K562 (cell line): Measurements from ENCODE around the gene ATP6V0D1. TPM values are rescaled to one million over a fixed set of nuclear protein-coding genes. Genes with fewer than 3 reads are reported as not detected.

Source experiments
- BHLHE40 ChIP-seq: IDR thresholded peaks from 2 replicates; pipeline ENCODE4 v1.6.1; 2011; ENCODE audit warnings: low read length, improper control_type of control experiment
- CAMTA2 ChIP-seq: fragments of 250-450 bp; sonication (Bioruptor Pico); conservative IDR thresholded peaks from 2 replicates; pipeline ENCODE4 v1.5.1; 2022
- DPF2 ChIP-seq: fragments of 450-650 bp; IDR thresholded peaks from 2 replicates; pipeline ENCODE4 v1.6.1; 2016
- MCM5 ChIP-seq: fragments of 450-650 bp; IDR thresholded peaks from 2 replicates; pipeline ENCODE4 v1.6.1; 2016; ENCODE audit warnings: low read depth
- MEIS2 ChIP-seq: fragments of 450-650 bp; IDR thresholded peaks from 2 replicates; pipeline ENCODE4 v1.6.1; 2014; ENCODE audit warnings: mild to moderate bottlenecking; ENCODE audit not compliant: partially characterized antibody
- NFIX ChIP-seq: fragments of 250-450 bp; sonication (Bioruptor Pico); IDR thresholded peaks from 2 replicates; pipeline ENCODE4 v1.4.0; 2020; ENCODE audit warnings: low read depth, mild to moderate bottlenecking, moderate library complexity
- PHF21A ChIP-seq: fragments of 450-650 bp; IDR thresholded peaks from 2 replicates; pipeline ENCODE4 v1.6.1; 2017; ENCODE audit warnings: low read depth, borderline replicate concordance
- RHOXF2B ChIP-seq: fragments of 250-450 bp; sonication (Bioruptor Pico); conservative IDR thresholded peaks from 2 replicates; pipeline ENCODE4 v1.5.1; 2021
- SP2 ChIP-seq: IDR thresholded peaks from 2 replicates; pipeline ENCODE4 v1.6.1; 2011; ENCODE audit warnings: mild to moderate bottlenecking, low read depth, low read length, moderate library complexity; ENCODE audit not compliant: poor library complexity, severe bottlenecking; ENCODE audit errors: extremely low read depth
- TBL1XR1 ChIP-seq, 2 experiments: IDR thresholded peaks; 2 replicates each; pipeline ENCODE4 v1.6.1; 2012; ENCODE audit warnings: improper control_type of control experiment in 2 of 2, low read length in 2 of 2, mild to moderate bottlenecking in 1 of 2
- TCFL5 ChIP-seq: fragments of 250-450 bp; sonication (Bioruptor Pico); conservative IDR thresholded peaks from 2 replicates; pipeline ENCODE4 v1.6.1; 2021; ENCODE audit warnings: mild to moderate bottlenecking, moderate library complexity, matching md5 sums
- ZNF174 ChIP-seq: fragments of 250-450 bp; sonication (Bioruptor Pico); IDR thresholded peaks from 2 replicates; pipeline ENCODE4 v1.4.0; 2020; ENCODE audit warnings: mild to moderate bottlenecking
- ZNF316 ChIP-seq: fragments of 450-650 bp; IDR thresholded peaks from 2 replicates; pipeline ENCODE4 v1.6.1; 2016
- ZNF655 ChIP-seq: fragments of 250-450 bp; sonication (Bioruptor Pico); IDR thresholded peaks from 2 replicates; pipeline ENCODE4 v1.5.0; 2021
- polyA plus RNA-seq, 8 experiments: library from polyadenylated mRNA; depleted of rRNA in 4 of 8; stranded (reverse) in 5 of 8; unstranded in 3 of 8; fragments of >200 nt; fragmentation: Nextera tagmentation in 2 of 8; fragmentation: Illumina TruSeq in 1 of 8; extraction: Ambion mirVana in 2 of 8; extraction: Trizol in 1 of 8; gene quantifications; 2 replicates each; pipeline versions ENCODE4 v1.2.1 to v1.2.3, GENCODE V29; 2011 to 2014; ENCODE audit warnings: inconsistent platforms in 1 of 8, missing spikeins in 1 of 8
- total RNA-seq, 7 experiments: library from RNA; depleted of rRNA in 6 of 7; stranded (reverse); fragments of >200 nt in 6 of 7; fragmentation: Illumina TruSeq in 2 of 7; extraction: Trizol in 2 of 7; gene quantifications; 2 replicates each; pipeline versions ENCODE4 v1.2.1 to v1.2.3, GENCODE V29; 2011 to 2021; ENCODE audit warnings: low replicate concordance in 1 of 7
- TF ChIP-seq, protein P1 (sequence below), 2 experiments: fragments of 450-650 bp in 1 of 2; sonication (generic) in 1 of 2; formaldehyde crosslinking in 1 of 2; IDR thresholded peaks; 2 replicates each; pipeline versions ENCODE4 v1.7.1 to v1.9.0; 2016 to 2022; ENCODE audit warnings: inconsistent platforms in 1 of 2, mild to moderate bottlenecking in 1 of 2, missing genetic modification reagents in 1 of 2
- TF ChIP-seq, protein P2 (sequence below): fragments of 250-450 bp; sonication (Bioruptor Pico); IDR thresholded peaks from 2 replicates; pipeline ENCODE4 v1.4.0; 2020; ENCODE audit warnings: mild to moderate bottlenecking

Gene ATP6V0D1
- total and polyA plus RNA-seq, 9 of the 15 experiments (the other 6 are each of a cell fraction or from before 2014, with no cell fraction given) = 23.2 to 69.7 (median 45.6) TPM

DNA sequence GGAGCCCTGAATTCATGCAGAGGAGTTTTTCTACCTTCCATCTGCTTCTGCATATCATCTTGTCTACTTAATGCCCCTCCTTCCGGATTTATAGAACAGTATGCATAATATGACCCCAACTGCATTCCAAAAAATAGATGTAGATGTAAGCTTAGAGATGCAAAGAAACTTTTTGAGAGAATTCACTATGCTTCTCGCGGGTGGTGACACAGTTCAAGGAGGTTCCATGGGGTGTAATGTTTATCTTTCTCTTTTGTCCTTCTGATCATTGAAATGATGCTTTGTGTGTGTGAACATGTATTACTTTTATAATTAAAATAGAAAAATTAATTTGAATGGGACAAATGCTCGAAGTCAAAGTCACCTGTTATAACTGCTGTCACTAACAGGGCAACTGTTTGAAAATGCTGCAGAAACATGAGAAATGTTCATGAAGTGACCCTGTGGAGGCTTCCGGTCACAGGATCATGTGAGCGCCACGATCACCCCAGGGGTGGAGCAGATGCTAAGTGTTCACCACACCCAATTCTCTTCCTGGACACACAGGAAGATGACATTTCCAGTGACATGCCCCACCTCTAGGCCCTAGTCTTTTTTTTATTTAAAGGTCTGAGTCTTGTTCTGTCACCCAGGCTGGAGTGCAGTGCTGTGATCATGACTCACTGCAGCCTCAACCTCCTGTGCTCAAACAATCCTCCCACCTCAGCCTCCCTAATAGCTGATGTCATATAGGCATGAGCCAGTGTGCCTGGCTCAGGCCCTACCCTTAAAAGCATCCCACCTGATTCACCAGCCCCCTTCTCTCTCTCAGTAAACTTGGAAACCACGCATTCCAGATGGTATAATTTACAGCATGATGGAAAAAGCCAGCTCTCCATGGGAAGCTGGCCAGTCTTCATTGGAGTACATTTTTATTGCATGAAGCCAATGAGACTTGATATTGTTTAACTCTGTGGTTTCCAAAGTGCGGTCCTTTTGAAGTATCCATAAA lies 23.4 kb upstream of the ATP6V0D1 start (continued):
- TF ChIP-seq, protein P1, sequence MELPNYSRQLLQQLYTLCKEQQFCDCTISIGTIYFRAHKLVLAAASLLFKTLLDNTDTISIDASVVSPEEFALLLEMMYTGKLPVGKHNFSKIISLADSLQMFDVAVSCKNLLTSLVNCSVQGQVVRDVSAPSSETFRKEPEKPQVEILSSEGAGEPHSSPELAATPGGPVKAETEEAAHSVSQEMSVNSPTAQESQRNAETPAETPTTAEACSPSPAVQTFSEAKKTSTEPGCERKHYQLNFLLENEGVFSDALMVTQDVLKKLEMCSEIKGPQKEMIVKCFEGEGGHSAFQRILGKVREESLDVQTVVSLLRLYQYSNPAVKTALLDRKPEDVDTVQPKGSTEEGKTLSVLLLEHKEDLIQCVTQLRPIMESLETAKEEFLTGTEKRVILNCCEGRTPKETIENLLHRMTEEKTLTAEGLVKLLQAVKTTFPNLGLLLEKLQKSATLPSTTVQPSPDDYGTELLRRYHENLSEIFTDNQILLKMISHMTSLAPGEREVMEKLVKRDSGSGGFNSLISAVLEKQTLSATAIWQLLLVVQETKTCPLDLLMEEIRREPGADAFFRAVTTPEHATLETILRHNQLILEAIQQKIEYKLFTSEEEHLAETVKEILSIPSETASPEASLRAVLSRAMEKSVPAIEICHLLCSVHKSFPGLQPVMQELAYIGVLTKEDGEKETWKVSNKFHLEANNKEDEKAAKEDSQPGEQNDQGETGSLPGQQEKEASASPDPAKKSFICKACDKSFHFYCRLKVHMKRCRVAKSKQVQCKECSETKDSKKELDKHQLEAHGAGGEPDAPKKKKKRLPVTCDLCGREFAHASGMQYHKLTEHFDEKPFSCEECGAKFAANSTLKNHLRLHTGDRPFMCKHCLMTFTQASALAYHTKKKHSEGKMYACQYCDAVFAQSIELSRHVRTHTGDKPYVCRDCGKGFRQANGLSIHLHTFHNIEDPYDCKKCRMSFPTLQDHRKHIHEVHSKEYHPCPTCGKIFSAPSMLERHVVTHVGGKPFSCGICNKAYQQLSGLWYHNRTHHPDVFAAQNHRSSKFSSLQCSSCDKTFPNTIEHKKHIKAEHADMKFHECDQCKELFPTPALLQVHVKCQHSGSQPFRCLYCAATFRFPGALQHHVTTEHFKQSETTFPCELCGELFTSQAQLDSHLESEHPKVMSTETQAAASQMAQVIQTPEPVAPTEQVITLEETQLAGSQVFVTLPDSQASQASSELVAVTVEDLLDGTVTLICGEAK (IDR thresholded peaks at IDR 0.05) = peak; percentile 57; the same call in 1 of the 2 replicates
- TF ChIP-seq, protein P1 (CRISPR knock-in tag; IDR thresholded peaks at IDR 0.05) = no peak
- TF ChIP-seq DPF2 (peak; percentile 84), SP2 (no peak), ZNF174 (CRISPR knock-in tag) (no peak), ZNF655 (CRISPR knock-in tag) (no peak), MEIS2 (peak; percentile 81), RHOXF2B (no peak), CAMTA2 (CRISPR knock-in tag) (no peak), NFIX (CRISPR knock-in tag) (no peak), TCFL5 (CRISPR knock-in tag) (no peak), BHLHE40 (peak; percentile 88), ZNF316 (no peak), PHF21A (no peak), TBL1XR1 (IDR thresholded peaks at IDR 0.05; ENCODE audit: low read length in 2 of 2) (peak in 1 of 2 experiments; percentile 40; a peak in 1 of 4 replicates), MCM5 (no peak)
- TF ChIP-seq, protein P2, sequence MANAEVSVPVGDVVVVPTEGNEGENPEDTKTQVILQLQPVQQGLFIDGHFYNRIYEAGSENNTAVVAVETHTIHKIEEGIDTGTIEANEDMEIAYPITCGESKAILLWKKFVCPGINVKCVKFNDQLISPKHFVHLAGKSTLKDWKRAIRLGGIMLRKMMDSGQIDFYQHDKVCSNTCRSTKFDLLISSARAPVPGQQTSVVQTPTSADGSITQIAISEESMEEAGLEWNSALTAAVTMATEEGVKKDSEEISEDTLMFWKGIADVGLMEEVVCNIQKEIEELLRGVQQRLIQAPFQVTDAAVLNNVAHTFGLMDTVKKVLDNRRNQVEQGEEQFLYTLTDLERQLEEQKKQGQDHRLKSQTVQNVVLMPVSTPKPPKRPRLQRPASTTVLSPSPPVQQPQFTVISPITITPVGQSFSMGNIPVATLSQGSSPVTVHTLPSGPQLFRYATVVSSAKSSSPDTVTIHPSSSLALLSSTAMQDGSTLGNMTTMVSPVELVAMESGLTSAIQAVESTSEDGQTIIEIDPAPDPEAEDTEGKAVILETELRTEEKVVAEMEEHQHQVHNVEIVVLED (CRISPR knock-in tag) = 0 out of 2 replicates have a peak, but pooled peaks have one; percentile 8
